ENCODE results near the gene MATK.

MATK gene

GRCh38 chr19:3790209-3790734, 4.1 kb upstream of the MATK start:
- TF ChIP-seq CTCF (IDR thresholded peaks at IDR 0.05; ENCODE audit: insufficient read depth, low read length, poor library complexity, severe bottlenecking): no peak
- no peaks in the 10 kb centered on the region for H3K27me3 ChIP-seq (replicated peaks; ENCODE audit: control insufficient read depth, insufficient read depth, low read length)
- no peak for DNase-seq (ENCODE audit: extremely low read depth, insufficient read length)

GRCh38 chr19:3788996-3789778, 3.0 kb upstream of the MATK start:
- TF ChIP-seq CTCF (IDR thresholded peaks at IDR 0.05; ENCODE audit: insufficient read depth, low read length, poor library complexity, severe bottlenecking): no peak
- H3K36me3 ChIP-seq (ENCODE audit: control insufficient read depth, insufficient read depth, low read length): no peaks in the 10 kb centered on the region
- no peak for DNase-seq (ENCODE audit: extremely low read depth, insufficient read length)
- no peak overlapping the region for H3K4me3 ChIP-seq (replicated peaks; ENCODE audit: low read depth, low read length)
- no peaks in the 10 kb centered on the region for H3K27me3 ChIP-seq (replicated peaks; ENCODE audit: control insufficient read depth, insufficient read depth, low read length)

More at GRCh38 chr19:3790209-3790734, 4.1 kb upstream of the MATK start:
- Histone ChIP-seq H3K36me3 (ENCODE audit: control insufficient read depth, insufficient read depth, low read length) (no peaks in the 10 kb centered on the region), H3K4me3 (replicated peaks; ENCODE audit: low read depth, low read length) (no peak overlapping the region)

GRCh38 chr19:3785451-3785937, 687 bp downstream of the MATK start:
- H3K4me3 ChIP-seq (replicated peaks; ENCODE audit: low read depth, low read length): peak overlapping the region; percentile 32
- no peaks in the 10 kb centered on the region for H3K27me3 ChIP-seq (replicated peaks; ENCODE audit: control insufficient read depth, insufficient read depth, low read length)
- no peak for DNase-seq (ENCODE audit: extremely low read depth, insufficient read length)
- no peak for TF ChIP-seq CTCF (IDR thresholded peaks at IDR 0.05; ENCODE audit: insufficient read depth, low read length, poor library complexity, severe bottlenecking)
- no peaks in the 10 kb centered on the region for H3K36me3 ChIP-seq (ENCODE audit: control insufficient read depth, insufficient read depth, low read length)

- no peak for DNase-seq (ENCODE audit: extremely low read depth, insufficient read length)
- no peak for TF ChIP-seq CTCF (IDR thresholded peaks at IDR 0.05; ENCODE audit: insufficient read depth, low read length, poor library complexity, severe bottlenecking)
- Histone ChIP-seq H3K4me3 (replicated peaks; ENCODE audit: low read depth, low read length) (no peak overlapping the region), H3K27me3 (replicated peaks; ENCODE audit: control insufficient read depth, insufficient read depth, low read length) (no peaks in the 10 kb centered on the region), H3K36me3 (ENCODE audit: control insufficient read depth, insufficient read depth, low read length) (no peaks in the 10 kb centered on the region)
Observed at GRCh38 chr19:3784607-3785450, 1.4 kb downstream of the MATK start.

GRCh38 chr19:3783660-3784584, 2.3 kb downstream of the MATK start:
- no peak for DNase-seq (ENCODE audit: extremely low read depth, insufficient read length)
- Histone ChIP-seq H3K4me3 (replicated peaks; ENCODE audit: low read depth, low read length) (no peak overlapping the region), H3K27me3 (replicated peaks; ENCODE audit: control insufficient read depth, insufficient read depth, low read length) (no peaks in the 10 kb centered on the region), H3K36me3 (ENCODE audit: control insufficient read depth, insufficient read depth, low read length) (no peaks in the 10 kb centered on the region)
- peak; percentile 37 for TF ChIP-seq CTCF (IDR thresholded peaks at IDR 0.05; ENCODE audit: insufficient read depth, low read length, poor library complexity, severe bottlenecking)

All from GM06990 (cell line).